ENCODE data around the gene DERL3.
A peak's percentile ranks its signal among the peaks of the same experiment; 100 is the strongest.
"Not testable (repeated sequence)": the region's sequence is repeated elsewhere in the genome, so short reads cannot be mapped to it uniquely, and the experiment has no call there.

DERL3 gene

DNA sequence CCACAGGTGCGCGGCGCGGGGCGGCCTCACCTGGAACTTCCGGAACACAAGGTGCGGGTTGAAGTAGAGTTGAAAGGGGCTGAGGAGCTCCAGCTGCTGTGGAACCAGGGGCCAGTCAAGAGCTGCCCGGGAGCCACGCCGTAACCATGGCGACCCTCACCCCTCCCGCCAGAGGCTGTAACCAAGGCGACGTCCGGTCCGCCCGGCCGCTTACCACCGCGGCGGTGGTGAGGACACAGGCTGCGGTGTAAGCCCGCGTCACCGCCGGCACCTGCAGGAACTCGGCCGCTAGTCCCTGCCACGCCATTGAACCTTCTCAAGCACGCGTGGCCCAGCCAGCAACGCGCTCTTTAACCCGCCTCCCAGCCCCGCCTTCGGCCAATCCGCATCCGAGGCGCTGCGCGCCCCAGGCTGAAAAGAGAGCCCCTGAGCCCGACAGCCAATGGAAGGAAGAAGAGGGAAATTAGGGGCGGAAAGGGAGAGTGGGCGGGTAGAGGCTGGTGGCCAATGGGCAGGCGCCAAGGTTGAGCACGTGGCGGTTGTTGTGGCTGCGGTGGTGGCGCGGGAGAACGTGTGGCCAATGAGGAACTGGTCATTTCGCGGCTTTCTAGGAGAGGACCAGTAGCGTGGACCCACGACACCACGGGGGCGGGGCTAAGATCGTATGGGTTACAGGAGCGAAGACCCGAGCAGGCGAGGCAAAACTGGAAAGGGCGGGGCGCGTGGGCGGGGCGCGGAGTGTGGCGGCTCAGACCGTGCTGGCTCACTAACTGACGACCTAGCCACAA lies at the start of gene DERL3:
TSS of gene DERL3 (minus strand) at position 326 of the 788 bp plus-strand sequence. CDS start at position 307, 19 bp downstream.
- peak; percentile 99 for FAIRE-seq
- peak; percentile 95 for DNase-seq (ENCODE audit: insufficient read length, low spot score)

DNA sequence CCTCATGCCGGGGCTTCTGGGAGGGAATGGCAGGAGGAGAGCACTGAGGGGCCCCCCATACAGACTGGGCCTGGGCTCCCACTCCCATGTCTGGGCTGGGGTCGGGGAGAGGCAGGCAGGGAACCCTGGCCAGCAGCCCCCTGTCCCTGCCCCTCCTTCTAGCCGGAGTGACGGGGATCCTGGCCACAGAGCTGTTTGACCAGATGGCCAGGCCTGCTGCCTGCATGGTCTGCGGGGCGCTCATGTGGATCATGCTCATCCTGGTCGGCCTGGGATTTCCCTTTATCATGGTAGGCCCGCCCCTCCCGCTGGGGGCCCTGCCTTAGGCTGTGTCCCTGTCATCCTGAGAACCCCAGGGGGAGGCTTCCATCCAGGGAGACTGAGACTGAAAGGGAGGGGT lies 45.3 kb upstream of the DERL3 start:
- DNase-seq (ENCODE audit: insufficient read length, low spot score) (no peak), FAIRE-seq (no peak)

DNA sequence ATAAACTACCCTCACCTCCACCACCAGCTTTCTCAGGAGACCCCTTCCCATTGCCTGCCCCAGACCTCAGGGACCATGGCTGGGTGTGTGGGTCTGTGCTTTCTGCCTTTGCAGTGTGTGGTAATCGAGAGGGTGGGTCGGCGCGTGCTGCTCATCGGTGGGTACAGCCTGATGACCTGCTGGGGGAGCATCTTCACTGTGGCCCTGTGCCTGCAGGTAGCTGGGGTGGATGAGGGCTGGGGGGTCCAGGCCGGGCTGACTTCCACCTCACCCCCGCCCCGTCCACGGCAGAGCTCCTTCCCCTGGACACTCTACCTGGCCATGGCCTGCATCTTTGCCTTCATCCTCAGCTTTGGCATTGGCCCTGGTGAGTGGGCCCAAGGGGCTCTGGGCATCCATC lies 44.9 kb upstream of the DERL3 start:
- FAIRE-seq (no peak), DNase-seq (ENCODE audit: insufficient read length, low spot score) (no peak)

GRCh38 chr22:23882370-23882769 lies 43.6 kb upstream of the DERL3 start:
- FAIRE-seq = no peak
- no peak for DNase-seq (ENCODE audit: insufficient read length, low spot score)

DNA sequence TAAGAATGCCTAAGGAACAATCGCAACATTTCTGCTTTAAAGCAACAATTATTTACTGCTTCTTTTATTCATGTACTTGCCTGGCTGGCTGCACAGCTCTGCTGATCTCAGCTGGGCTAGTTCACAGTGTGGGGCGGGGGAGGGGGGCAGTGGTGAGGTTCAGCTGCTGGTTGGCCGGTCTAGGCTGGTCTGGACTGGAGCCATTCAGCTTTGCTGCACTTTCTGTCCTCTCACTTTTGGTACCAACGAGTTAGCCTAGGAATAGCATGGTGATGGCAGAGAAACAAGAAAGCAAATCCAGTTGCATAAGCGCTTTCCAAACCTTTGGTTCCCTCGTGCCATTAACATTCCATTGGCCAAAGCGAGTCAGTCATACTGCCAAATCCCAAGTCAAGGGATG lies 39.4 kb upstream of the DERL3 start:
- no peak for DNase-seq (ENCODE audit: insufficient read length, low spot score)
- no peak for FAIRE-seq

DNA sequence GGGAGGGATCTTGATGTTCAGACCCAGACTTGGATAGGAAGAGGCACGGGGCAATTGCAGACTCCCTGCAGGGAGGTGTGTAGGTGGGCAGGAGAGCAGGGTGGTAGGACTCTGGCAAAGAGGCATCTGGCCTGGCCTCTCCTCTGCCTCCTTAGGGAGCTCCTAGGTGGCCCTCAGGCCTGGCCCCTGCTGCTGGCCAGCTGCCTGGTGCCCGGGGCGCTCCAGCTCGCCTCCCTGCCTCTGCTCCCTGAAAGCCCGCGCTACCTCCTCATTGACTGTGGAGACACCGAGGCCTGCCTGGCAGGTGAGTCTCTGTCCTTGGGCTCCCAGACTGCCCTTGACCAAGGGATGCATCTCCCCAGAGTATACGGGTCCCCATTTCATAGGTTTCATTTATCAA lies 38.8 kb upstream of the DERL3 start:
- FAIRE-seq (no peak), DNase-seq (ENCODE audit: insufficient read length, low spot score) (no peak)

DNA sequence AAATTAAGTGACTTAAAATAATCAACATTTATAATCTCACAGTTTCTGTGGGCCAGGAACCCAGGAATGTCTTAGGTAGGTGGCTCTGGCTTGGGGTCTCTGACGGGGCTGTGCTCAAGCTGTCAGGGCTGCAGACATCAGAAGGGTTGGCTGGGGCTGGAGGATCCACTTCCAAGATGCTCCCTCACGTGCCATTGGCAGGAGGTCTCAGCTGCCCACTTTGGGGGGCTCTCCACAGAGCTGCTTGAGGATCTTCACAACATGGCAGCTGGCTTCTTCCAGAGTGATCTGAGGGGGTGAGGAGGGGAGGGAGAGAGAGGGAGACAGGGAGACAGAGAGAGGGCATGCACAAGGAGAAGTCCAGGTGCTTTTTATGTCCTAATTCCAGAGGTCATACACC lies 37.0 kb upstream of the DERL3 start:
- DNase-seq (ENCODE audit: insufficient read length, low spot score) = no peak
- FAIRE-seq = no peak

- DNase-seq (ENCODE audit: insufficient read length, low spot score) (no peak), FAIRE-seq (no peak)
These were observed 36.1 kb upstream of the DERL3 start for GRCh38 chr22:23874871-23875270.

GRCh38 chr22:23868580-23868979 lies 29.8 kb upstream of the DERL3 start:
- no peak for FAIRE-seq

GRCh38 chr22:23864499-23865154 lies 25.8 kb upstream of the DERL3 start:
- not testable (repeated sequence) for FAIRE-seq

More at GRCh38 chr22:23868580-23868979, 29.8 kb upstream of the DERL3 start:
- DNase-seq (ENCODE audit: insufficient read length, low spot score) = no peak

DNA sequence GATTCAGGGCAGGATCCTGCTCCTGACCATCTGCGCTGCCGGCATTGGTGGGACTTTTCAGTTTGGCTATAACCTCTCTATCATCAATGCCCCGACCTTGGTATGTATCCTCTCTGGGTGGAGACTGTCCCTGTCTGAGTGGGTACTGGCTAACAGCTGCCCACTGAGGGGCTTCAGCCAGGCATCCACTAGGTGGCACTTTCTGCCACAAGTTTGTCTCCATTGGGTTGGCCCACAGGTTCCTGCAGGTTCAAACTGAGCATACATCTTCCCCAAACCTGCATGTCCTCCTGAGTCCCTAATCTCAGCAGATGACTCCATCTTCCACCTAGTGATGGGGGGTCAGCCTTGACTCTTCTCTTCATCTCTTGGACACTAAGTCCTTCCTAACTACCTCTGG lies 23.3 kb upstream of the DERL3 start:
- peak; percentile 82 for FAIRE-seq

More at GRCh38 chr22:23864499-23865154, 25.8 kb upstream of the DERL3 start:
- not testable (repeated sequence) for DNase-seq (ENCODE audit: insufficient read length, low spot score)

DNA sequence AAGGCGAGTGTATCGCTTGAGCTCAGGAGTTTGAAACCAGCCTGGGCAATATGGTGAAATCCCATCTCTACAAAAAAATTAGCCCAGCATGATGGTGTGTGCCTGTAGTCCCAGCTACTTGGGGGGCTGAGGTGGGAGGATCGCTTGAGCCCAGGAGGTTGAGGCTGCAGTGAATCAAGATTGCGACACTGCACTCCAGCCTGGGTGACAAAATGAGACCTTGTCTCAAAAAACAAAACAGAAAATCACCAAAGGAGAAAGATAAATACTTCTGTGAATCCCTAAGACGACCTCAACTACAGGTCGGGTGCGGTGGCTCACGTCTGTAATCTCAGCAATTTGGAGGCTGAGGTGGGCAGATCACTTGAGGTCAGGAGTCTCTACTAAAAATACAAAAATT lies 21.4 kb upstream of the DERL3 start:
- DNase-seq (ENCODE audit: insufficient read length, low spot score); FAIRE-seq: not testable (repeated sequence)

More for the DNA sequence above, 23.3 kb upstream of the DERL3 start:
- no peak for DNase-seq (ENCODE audit: insufficient read length, low spot score)

DNA sequence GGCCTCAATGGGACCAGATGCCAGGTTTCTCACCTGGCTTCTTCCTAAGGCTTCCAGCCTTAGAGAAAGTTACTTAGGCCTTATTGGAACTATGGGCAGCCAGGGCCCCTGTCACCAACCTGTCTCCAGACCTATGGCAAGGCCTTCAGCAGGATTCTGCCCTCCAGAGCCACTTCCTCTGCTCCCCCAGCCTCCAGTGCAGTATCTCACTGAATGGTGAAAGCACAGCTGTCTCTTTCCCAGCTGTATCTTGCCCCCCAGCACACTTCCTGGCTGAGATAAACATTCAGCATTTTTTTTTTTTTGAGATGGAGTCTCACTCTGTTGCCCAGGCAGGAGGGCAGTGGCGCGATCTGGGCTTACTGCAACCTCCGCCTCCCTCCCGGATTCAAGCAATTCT lies 20.4 kb upstream of the DERL3 start:
- DNase-seq (ENCODE audit: insufficient read length, low spot score) = no peak
- FAIRE-seq = no peak

- FAIRE-seq (no peak), DNase-seq (ENCODE audit: insufficient read length, low spot score) (no peak)
These were observed 19.6 kb upstream of the DERL3 start for GRCh38 chr22:23858484-23858815.

- DNase-seq (ENCODE audit: insufficient read length, low spot score) = peak; percentile 96
- FAIRE-seq = peak; percentile 99
These were observed 19.0 kb upstream of the DERL3 start, which contains the start of gene SLC2A11 for GRCh38 chr22:23857606-23858483. Gene SLC2A11, plus strand, starts transcription at chr22:23857875. Its CDS starts 125 bp downstream, at chr22:23858000.

DNA sequence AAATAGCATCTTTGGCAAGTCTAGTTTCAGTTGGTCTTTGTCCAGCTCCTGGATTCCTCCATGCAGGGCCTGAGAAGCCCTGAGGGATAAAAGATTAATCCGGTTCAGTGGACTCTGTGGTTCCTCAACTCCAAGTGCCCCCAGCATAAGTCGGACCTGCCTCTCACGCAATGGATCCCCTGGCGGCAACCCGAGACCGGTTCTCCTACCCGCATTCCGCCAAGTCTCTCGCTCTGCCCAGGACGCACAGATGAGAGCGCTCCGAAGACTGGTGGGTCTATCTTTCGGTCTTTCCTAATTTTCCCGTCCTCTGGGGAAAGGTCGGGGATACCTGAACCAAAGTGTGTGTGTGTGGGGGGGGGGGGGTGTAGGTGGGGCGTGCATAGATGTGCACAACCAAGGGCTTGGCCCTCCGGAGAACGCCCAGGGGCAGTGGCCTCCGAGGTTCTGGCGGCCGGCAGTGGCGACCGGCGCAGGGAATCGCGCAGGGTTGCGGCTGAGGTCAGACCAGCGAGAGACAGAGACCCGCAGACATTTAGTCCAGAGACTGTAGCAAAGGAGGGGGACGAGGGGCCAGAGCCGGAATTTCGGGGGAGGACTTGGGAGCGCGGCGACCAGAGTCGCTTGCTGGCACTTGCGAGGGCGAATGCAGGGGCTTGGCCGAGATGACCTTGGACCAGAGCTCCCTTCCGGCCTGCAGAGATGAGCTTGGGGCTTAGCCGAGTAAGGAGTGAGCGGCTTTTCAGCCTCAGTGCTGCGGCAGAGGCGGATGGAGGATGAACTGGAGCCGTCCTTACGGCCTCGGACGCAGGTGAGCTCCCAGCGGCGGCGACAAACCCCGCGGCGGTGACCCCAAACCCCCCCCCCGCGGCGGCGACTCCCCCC lies 18.2 kb upstream of the DERL3 start:
- DNase-seq (ENCODE audit: insufficient read length, low spot score) (peak; percentile 74), FAIRE-seq (no peak)

GRCh38 chr22:23850136-23850611 lies 11.4 kb upstream of the DERL3 start:
- FAIRE-seq (peak; percentile 91), DNase-seq (ENCODE audit: insufficient read length, low spot score) (peak; percentile 62)

DNA sequence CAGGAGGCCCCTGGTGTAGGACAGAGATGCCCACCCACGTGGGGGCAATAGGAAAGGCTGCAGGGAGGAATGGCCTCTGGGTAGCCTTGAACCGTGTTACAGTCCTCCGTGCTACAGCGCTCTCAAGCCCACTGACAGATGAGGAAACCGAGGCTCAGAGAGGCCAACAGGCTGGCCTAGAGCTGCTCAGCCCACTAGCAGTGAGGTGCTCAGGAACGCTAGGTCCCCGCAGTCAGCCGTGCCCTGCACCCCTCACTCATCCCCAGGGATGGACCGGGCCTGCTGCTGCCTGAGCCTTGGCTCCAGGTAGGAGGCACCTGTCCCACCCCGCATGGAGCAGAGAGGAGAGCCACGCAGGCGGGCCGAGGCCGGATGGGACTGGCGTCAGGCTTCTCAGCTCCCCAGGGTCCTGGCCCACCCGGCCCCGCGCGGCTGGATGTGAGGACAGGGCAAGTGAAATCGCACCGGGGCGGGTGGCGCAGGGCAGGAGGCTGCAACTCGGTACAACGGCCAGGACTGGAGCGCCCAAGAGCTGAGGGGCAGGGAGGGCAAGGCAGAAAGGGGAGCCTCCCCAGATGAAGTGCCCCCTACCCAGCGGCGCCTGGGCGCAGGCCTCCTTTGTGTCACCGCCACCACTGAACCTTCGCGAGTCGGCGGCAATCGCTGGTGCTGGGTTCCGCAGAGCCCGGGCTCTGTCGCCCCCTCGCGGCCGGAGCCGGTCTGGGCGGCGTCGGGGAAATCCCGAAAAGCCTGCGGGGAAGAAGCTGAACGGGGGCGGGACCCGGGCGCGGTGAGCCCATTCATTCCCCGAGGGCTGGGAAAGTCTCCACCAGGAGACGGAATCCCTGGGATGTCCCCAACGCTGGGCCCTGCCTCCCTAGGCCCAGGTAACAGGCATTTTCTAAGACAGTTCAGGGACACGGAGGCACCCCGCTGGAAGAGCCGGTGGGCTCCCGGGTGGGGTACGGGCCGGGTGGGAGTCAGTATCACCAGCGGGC lies 10.5 kb upstream of the DERL3 start:
- DNase-seq (ENCODE audit: insufficient read length, low spot score) (peak; percentile 77), FAIRE-seq (peak; percentile 85)

All from GM19239 (cell line).